Kidney tubule cell (primary cell): ENCODE results near the gene STING1.
"Not testable (repeated sequence)": the region's sequence is repeated elsewhere in the genome, so short reads cannot be mapped to it uniquely, and the experiment has no call there.

Experiments used
- DNase-seq: peaks from one replicate; pipeline ENCODE4 v3.0.0-alpha.2; 2018; ENCODE audit warnings: low spot score

STING1 gene

GRCh38 chr5:139482050-139482889, at the start of gene STING1:
Gene STING1 (minus strand): TSS chr5:139482758. CDS start chr5:139481704, 1,054 bp downstream.
- DNase-seq: peak; percentile 94

- peak; percentile 17 for DNase-seq
Observed at GRCh38 chr5:139531772-139532169, 49.2 kb upstream of the STING1 start.

GRCh38 chr5:139530079-139530478, 47.5 kb upstream of the STING1 start:
- not testable (repeated sequence) for DNase-seq

GRCh38 chr5:139528695-139529094, 46.1 kb upstream of the STING1 start:
- DNase-seq: peak; percentile 31

- DNase-seq: peak; percentile 25
Observed at GRCh38 chr5:139527896-139528467, 45.4 kb upstream of the STING1 start.

GRCh38 chr5:139527090-139527470, 44.5 kb upstream of the STING1 start:
- DNase-seq: not testable (repeated sequence)

- peak; percentile 76 for DNase-seq
Observed at GRCh38 chr5:139526309-139527089, 43.9 kb upstream of the STING1 start.

- peak; percentile 62 for DNase-seq
Observed at GRCh38 chr5:139525586-139526308, 43.2 kb upstream of the STING1 start.

GRCh38 chr5:139524940-139525585, 42.5 kb upstream of the STING1 start:
- no peak for DNase-seq

- no peak for DNase-seq
Observed at GRCh38 chr5:139524446-139524845, 41.9 kb upstream of the STING1 start.

- no peak for DNase-seq
Observed at GRCh38 chr5:139523635-139524445, 41.3 kb upstream of the STING1 start.

GRCh38 chr5:139517683-139518564, 35.4 kb upstream of the STING1 start:
- DNase-seq: peak; percentile 90

GRCh38 chr5:139514486-139514856, 31.9 kb upstream of the STING1 start:
- DNase-seq: no peak

GRCh38 chr5:139513852-139514485, 31.4 kb upstream of the STING1 start:
- DNase-seq: no peak

GRCh38 chr5:139513434-139513833, 30.9 kb upstream of the STING1 start:
- peak; percentile 92 for DNase-seq

- DNase-seq: no peak
Observed at GRCh38 chr5:139512786-139513390, 30.3 kb upstream of the STING1 start.

GRCh38 chr5:139504722-139505121, 22.2 kb upstream of the STING1 start:
- not testable (repeated sequence) for DNase-seq

GRCh38 chr5:139503879-139504278, 21.3 kb upstream of the STING1 start:
- not testable (repeated sequence) for DNase-seq
